Vagina (tissue), 2 donors: ENCODE measurements around the gene FLNB. TPM values are rescaled to one million over a fixed set of nuclear protein-coding genes. Genes with fewer than 3 reads are reported as not detected.
"Not testable (repeated sequence)": the region's sequence is repeated elsewhere in the genome, so short reads cannot be mapped to it uniquely, and the experiment has no call there.

ENCODE experiments used
- DNase-seq, 2 donors: peaks; one replicate each; pipeline ENCODE4 v3.0.0-alpha.2; 2017; ENCODE audit errors: extremely low spot score in 2 of 2
- H3K27ac ChIP-seq: fragments of 200-600 bp; sonication (generic); one replicate; pipeline ENCODE4 v1.5.1; 2019
- H3K27me3 ChIP-seq: fragments of 200-600 bp; sonication (generic); one replicate; pipeline ENCODE4 v1.5.1; 2019
- H3K36me3 ChIP-seq, 2 donors: fragments of 200-600 bp; sonication (generic); one replicate each; pipeline ENCODE4 v1.5.1; 2017 to 2019
- H3K4me1 ChIP-seq: fragments of 200-600 bp; sonication (generic); one replicate; pipeline ENCODE4 v1.5.1; 2019
- H3K4me3 ChIP-seq, 2 donors: fragments of 200-600 bp; sonication (generic); 1 replicate in 1 of 2; 2 replicates in 1 of 2; pipeline ENCODE4 v1.5.1; 2016 to 2019
- H3K9me3 ChIP-seq: fragments of 200-600 bp; sonication (generic); one replicate; pipeline ENCODE4 v1.5.1; 2019
- CTCF ChIP-seq, 3 experiments: fragments of 450-650 bp in 2 of 3; fragments of 200-600 bp in 1 of 3; sonication (generic) in 1 of 3; IDR thresholded peaks; one replicate each; pipeline ENCODE4 v1.5.1; 2017 to 2019; ENCODE audit warnings: antibody characterized with exemption in 3 of 3, mild to moderate bottlenecking in 2 of 3, moderate library complexity in 2 of 3
- POLR2A ChIP-seq, 2 donors: fragments of 450-650 bp; IDR thresholded peaks; one replicate each; pipeline ENCODE4 v1.6.1; 2017; ENCODE audit warnings: antibody characterized with exemption in 2 of 2, mild to moderate bottlenecking in 2 of 2, moderate library complexity in 2 of 2
- POLR2AphosphoS5 ChIP-seq, 2 donors: sonication (generic); formaldehyde crosslinking; IDR thresholded peaks; one replicate each; pipeline ENCODE4 v1.9.0; 2017; ENCODE audit warnings: antibody characterized with exemption in 2 of 2, mild to moderate bottlenecking in 2 of 2, low read depth in 1 of 2; ENCODE audit not compliant: insufficient read depth in 1 of 2
- intact Hi-C: fragments of 100-400 bp; cut with DNase I; formaldehyde crosslinking; loops from one replicate; pipeline ENCODE4 v1.15.1; 2023
- total RNA-seq: library from RNA; depleted of rRNA; stranded (reverse); fragments of >200 nt; gene quantifications from one replicate; pipeline ENCODE4 v1.2.3, GENCODE V29; 2016

Gene FLNB
- total RNA-seq, 1 donor from 2014 or later: 147 TPM

GRCh38 chr3:57986261-57986660 is 22.0 kb upstream of the FLNB start:
- no peaks in the 10 kb centered on the region for H3K36me3 ChIP-seq
- H3K9me3 ChIP-seq: no peaks in the 10 kb centered on the region
- DNase-seq: no peak
- peaks cover 14% of the 10 kb centered on the region for H3K4me1 ChIP-seq
- no peaks in the 10 kb centered on the region for H3K27me3 ChIP-seq
- no peak overlapping the region for H3K27ac ChIP-seq
- intact Hi-C loops: no loop called here
- TF ChIP-seq POLR2AphosphoS5 (IDR thresholded peaks at IDR 0.05; ENCODE audit: insufficient read depth in 1 of 2, low read depth in 1 of 2) (no peak), POLR2A (IDR thresholded peaks at IDR 0.05) (no peak), CTCF (IDR thresholded peaks at IDR 0.05) (no peak)
- H3K4me3 ChIP-seq: no peak overlapping the region

DNA sequence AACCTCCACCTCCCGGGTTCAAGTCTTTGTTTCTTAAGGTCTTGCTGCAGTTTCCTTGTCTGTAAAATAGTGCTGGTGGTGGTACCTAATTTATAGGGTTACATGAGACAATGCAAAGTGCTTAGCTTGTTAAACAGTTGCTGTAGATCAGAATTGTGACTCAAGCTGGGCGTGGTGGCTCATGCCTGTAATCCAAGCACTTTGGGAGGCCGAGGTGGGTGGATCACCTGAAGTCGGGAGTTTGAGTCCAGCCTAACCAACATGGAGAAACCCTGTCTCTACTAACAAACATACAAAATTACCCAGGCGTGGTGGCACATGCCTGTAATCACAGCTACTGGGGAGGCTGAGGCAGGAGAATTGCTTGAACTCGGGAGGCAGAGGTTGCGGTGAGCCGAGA is 19.0 kb upstream of the FLNB start:
- H3K27me3 ChIP-seq, H3K36me3 ChIP-seq, H3K4me3 ChIP-seq, H3K4me1 ChIP-seq, H3K9me3 ChIP-seq, DNase-seq, intact Hi-C loops, H3K27ac ChIP-seq: not testable (repeated sequence)

DNA sequence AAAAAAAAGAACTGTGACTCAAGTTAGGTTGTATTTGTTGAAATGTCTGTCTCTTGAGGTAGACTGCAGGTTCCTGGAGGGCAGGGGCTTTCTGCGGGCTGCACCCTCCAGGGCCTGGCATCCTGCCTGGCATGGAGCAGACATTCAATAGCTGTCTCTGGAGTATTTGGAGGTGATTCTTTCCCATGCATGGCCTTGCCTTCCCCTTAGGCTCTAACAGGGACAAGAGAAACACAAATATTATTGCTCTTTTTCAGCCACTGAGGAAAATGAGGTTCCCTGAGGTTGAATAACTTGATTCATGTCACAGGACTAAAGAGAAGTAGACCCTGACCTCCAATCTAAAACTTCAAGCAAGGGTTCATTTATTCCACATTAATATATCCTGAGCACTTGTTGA is 18.6 kb upstream of the FLNB start:
- Histone ChIP-seq H3K27me3 (no peaks in the 10 kb centered on the region), H3K9me3 (no peaks in the 10 kb centered on the region), H3K4me3 (no peak overlapping the region), H3K27ac (no peak overlapping the region), H3K36me3 (no peaks in the 10 kb centered on the region), H3K4me1 (no peaks in the 10 kb centered on the region)
- TF ChIP-seq CTCF (IDR thresholded peaks at IDR 0.05) (no peak), POLR2A (IDR thresholded peaks at IDR 0.05) (no peak), POLR2AphosphoS5 (IDR thresholded peaks at IDR 0.05; ENCODE audit: insufficient read depth in 1 of 2, low read depth in 1 of 2) (no peak)
- DNase-seq: no peak
- intact Hi-C loops: no loop called here

DNA sequence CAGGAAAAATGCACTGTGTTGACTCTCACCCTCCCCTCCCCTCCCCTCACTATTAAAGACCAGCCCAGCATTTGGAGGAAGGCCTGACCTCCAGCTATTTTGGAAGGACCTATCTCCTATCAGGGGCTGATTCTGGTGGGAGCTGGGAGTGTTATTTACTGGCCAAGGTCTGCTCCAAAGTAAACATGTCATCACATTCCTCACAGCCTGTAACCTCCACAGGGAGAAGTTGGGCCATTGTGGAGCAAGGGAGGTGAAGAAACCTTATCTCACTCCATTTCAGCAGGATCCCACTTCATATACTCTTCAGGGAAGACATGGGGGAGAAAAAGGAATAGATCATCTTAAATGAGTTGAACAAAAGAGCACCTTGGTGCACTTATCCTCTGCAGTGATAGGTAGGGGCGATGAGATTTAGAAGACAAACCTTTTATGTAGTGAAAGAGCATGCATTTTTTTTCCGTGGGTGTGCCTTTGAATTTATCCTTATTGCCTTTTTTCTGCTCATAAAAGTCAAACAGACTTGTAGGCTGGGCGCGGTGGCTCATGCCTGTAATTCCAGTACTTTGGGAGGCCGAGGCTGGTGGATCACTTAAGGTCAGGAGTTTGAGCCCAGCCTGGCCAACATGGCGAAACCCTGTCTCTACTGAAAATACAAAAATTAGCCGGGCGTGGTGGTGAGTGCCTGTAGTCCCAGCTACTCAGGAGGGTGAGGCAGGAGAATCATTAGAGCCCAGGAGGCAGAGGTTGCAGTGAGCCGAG is 15.6 kb upstream of the FLNB start:
- H3K4me1 ChIP-seq: no peaks in the 10 kb centered on the region
- TF ChIP-seq POLR2AphosphoS5 (IDR thresholded peaks at IDR 0.05; ENCODE audit: insufficient read depth in 1 of 2, low read depth in 1 of 2) (no peak), CTCF (IDR thresholded peaks at IDR 0.05) (no peak), POLR2A (IDR thresholded peaks at IDR 0.05) (no peak)
- intact Hi-C loops: no loop called here
- H3K27ac ChIP-seq: no peak overlapping the region
- no peak for DNase-seq
- no peak overlapping the region for H3K4me3 ChIP-seq
- no peaks in the 10 kb centered on the region for H3K27me3 ChIP-seq
- H3K9me3 ChIP-seq: no peaks in the 10 kb centered on the region
- no peaks in the 10 kb centered on the region for H3K36me3 ChIP-seq

- Histone ChIP-seq H3K4me3 (no peak overlapping the region), H3K9me3 (no peaks in the 10 kb centered on the region), H3K4me1 (peaks cover 11% of the 10 kb centered on the region), H3K36me3 (no peaks in the 10 kb centered on the region), H3K27me3 (no peaks in the 10 kb centered on the region), H3K27ac (no peak overlapping the region)
- DNase-seq: no peak
- no peak for TF ChIP-seq POLR2AphosphoS5 (IDR thresholded peaks at IDR 0.05; ENCODE audit: insufficient read depth in 1 of 2, low read depth in 1 of 2)
- TF ChIP-seq POLR2A (IDR thresholded peaks at IDR 0.05): no peak
- TF ChIP-seq CTCF (IDR thresholded peaks at IDR 0.05): no peak
- intact Hi-C loops: no loop called here
These were observed 9.6 kb upstream of the FLNB start for GRCh38 chr3:57998366-57999283.
